ENCODE measurements around the gene GAGE12E. TPM values are rescaled to one million over a fixed set of nuclear protein-coding genes. Genes with fewer than 3 reads are reported as not detected.
"Not testable (repeated sequence)": the region's sequence is repeated elsewhere in the genome, so short reads cannot be mapped to it uniquely, and the experiment has no call there.

The GAGE12E gene
- polyA plus RNA-seq (2013) = not detected in 2 replicates

GRCh38 chrX:49550989-49551388 lies at the start of gene GAGE12E:
Gene GAGE12E, plus strand, starts transcription at chrX:49551289. Its CDS starts 1,155 bp downstream, at chrX:49552444.
- H3K4me3 ChIP-seq (ENCODE audit: low read depth, low read length); H3K4me1 ChIP-seq (ENCODE audit: control insufficient read depth in 1 of 2, insufficient read depth in 2 of 2, low read length in 2 of 2); H3K18ac ChIP-seq (ENCODE audit: low read length); DNase-seq; H2BK12ac ChIP-seq (ENCODE audit: low read length); H2AK5ac ChIP-seq (ENCODE audit: low read length); H2BK5ac ChIP-seq (ENCODE audit: low read depth, low read length, poor library complexity); H3K23ac ChIP-seq (ENCODE audit: low read length); H2BK120ac ChIP-seq (ENCODE audit: insufficient read depth, low read length, poor library complexity); H4K8ac ChIP-seq (ENCODE audit: low read depth, low read length); H3K4ac ChIP-seq (ENCODE audit: low read depth, low read length); H3K14ac ChIP-seq (ENCODE audit: low read length); H2AFZ ChIP-seq (ENCODE audit: insufficient read depth, low read length, poor library complexity); H4K12ac ChIP-seq (ENCODE audit: low read depth, low read length); H3K9me3 ChIP-seq (ENCODE audit: insufficient read depth, low read depth, low read length); H3K9ac ChIP-seq (ENCODE audit: low read length); H3K36me3 ChIP-seq (ENCODE audit: control insufficient read depth in 1 of 2, insufficient read depth in 2 of 2, low read length in 2 of 2); H3K4me2 ChIP-seq (ENCODE audit: low read length); H4K91ac ChIP-seq (ENCODE audit: low read depth, low read length); H3K79me1 ChIP-seq (ENCODE audit: low read length); H3K27me3 ChIP-seq (ENCODE audit: insufficient read depth, low read length); H3K79me2 ChIP-seq (ENCODE audit: control insufficient read depth, insufficient read depth, low read length, poor library complexity); H3K27ac ChIP-seq (ENCODE audit: low read depth, low read length): not testable (repeated sequence)
- no CpG with 5 or more reads among the region's 16 CpGs for WGBS (ENCODE audit: extremely low coverage, insufficient coverage, insufficient read length)

DNA sequence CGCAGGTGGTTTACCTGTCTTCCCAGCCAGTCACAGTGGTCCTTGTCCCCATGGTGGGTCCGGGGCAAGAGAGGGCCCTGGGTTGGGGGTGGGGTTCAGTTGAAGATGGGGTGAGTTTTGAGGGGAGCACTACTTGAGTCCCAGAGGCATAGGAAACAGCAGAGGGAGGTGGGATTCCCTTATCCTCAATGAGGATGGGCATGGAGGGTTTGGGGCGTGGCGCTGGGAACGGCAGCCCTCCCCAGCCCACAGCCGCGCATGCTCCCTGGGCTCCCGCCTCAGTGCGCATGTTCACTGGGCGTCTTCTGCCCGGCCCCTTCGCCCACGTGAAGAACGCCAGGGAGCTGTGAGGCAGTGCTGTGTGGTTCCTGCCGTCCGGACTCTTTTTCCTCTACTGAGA lies 19.2 kb upstream of the GAGE12E start, which contains the start of gene GAGE12C:
Gene GAGE12C (plus strand): TSS at position 301 of the 400 bp plus-strand sequence. CDS start 1,155 bp downstream, outside the sequence.
- not testable (repeated sequence) for H3K27ac ChIP-seq (ENCODE audit: low read depth, low read length); H3K14ac ChIP-seq (ENCODE audit: low read length); DNase-seq; H4K91ac ChIP-seq (ENCODE audit: low read depth, low read length); H3K9me3 ChIP-seq (ENCODE audit: insufficient read depth, low read depth, low read length); H3K36me3 ChIP-seq (ENCODE audit: control insufficient read depth in 1 of 2, insufficient read depth in 2 of 2, low read length in 2 of 2); H3K9ac ChIP-seq (ENCODE audit: low read length); H3K4ac ChIP-seq (ENCODE audit: low read depth, low read length); H2BK120ac ChIP-seq (ENCODE audit: insufficient read depth, low read length, poor library complexity); H3K27me3 ChIP-seq (ENCODE audit: insufficient read depth, low read length); H3K4me3 ChIP-seq (ENCODE audit: low read depth, low read length); H2BK5ac ChIP-seq (ENCODE audit: low read depth, low read length, poor library complexity); H2AFZ ChIP-seq (ENCODE audit: insufficient read depth, low read length, poor library complexity); H4K12ac ChIP-seq (ENCODE audit: low read depth, low read length); H3K23ac ChIP-seq (ENCODE audit: low read length); H3K79me2 ChIP-seq (ENCODE audit: control insufficient read depth, insufficient read depth, low read length, poor library complexity); H3K18ac ChIP-seq (ENCODE audit: low read length); H3K4me2 ChIP-seq (ENCODE audit: low read length); H3K4me1 ChIP-seq (ENCODE audit: control insufficient read depth in 1 of 2, insufficient read depth in 2 of 2, low read length in 2 of 2); H2BK12ac ChIP-seq (ENCODE audit: low read length); H4K8ac ChIP-seq (ENCODE audit: low read depth, low read length); H3K79me1 ChIP-seq (ENCODE audit: low read length); H2AK5ac ChIP-seq (ENCODE audit: low read length)
- no CpG with 5 or more reads among the region's 16 CpGs for WGBS (ENCODE audit: extremely low coverage, insufficient coverage, insufficient read length)

- H4K91ac ChIP-seq (ENCODE audit: low read depth, low read length); H3K18ac ChIP-seq (ENCODE audit: low read length); H3K4me2 ChIP-seq (ENCODE audit: low read length); H3K27ac ChIP-seq (ENCODE audit: low read depth, low read length); H2AK5ac ChIP-seq (ENCODE audit: low read length); H2BK12ac ChIP-seq (ENCODE audit: low read length); H3K4me1 ChIP-seq (ENCODE audit: control insufficient read depth in 1 of 2, insufficient read depth in 2 of 2, low read length in 2 of 2); H4K12ac ChIP-seq (ENCODE audit: low read depth, low read length); H2BK120ac ChIP-seq (ENCODE audit: insufficient read depth, low read length, poor library complexity); H3K27me3 ChIP-seq (ENCODE audit: insufficient read depth, low read length); H4K8ac ChIP-seq (ENCODE audit: low read depth, low read length); H3K79me2 ChIP-seq (ENCODE audit: control insufficient read depth, insufficient read depth, low read length, poor library complexity); H3K36me3 ChIP-seq (ENCODE audit: control insufficient read depth in 1 of 2, insufficient read depth in 2 of 2, low read length in 2 of 2); H2BK5ac ChIP-seq (ENCODE audit: low read depth, low read length, poor library complexity); DNase-seq; H3K9me3 ChIP-seq (ENCODE audit: insufficient read depth, low read depth, low read length); H3K79me1 ChIP-seq (ENCODE audit: low read length); H3K14ac ChIP-seq (ENCODE audit: low read length); H3K9ac ChIP-seq (ENCODE audit: low read length); H2AFZ ChIP-seq (ENCODE audit: insufficient read depth, low read length, poor library complexity); H3K4ac ChIP-seq (ENCODE audit: low read depth, low read length); H3K23ac ChIP-seq (ENCODE audit: low read length); H3K4me3 ChIP-seq (ENCODE audit: low read depth, low read length): not testable (repeated sequence)
- WGBS (ENCODE audit: extremely low coverage, insufficient coverage, insufficient read length) = no CpG with 5 or more reads among the region's 16 CpGs
Measured at GRCh38 chrX:49541433-49541832, 9.7 kb upstream of the GAGE12E start, which contains the start of gene GAGE12D. Gene GAGE12D, plus strand, starts transcription at chrX:49541733. Its CDS starts 1,155 bp downstream, at chrX:49542888.

GRCh38 chrX:49560542-49560941 lies 9.5 kb downstream of the GAGE12E start, which contains the start of gene GAGE12F:
Gene GAGE12F, plus strand, starts transcription at chrX:49560842. Its CDS starts 1,155 bp downstream, at chrX:49561997.
- not testable (repeated sequence) for H2AFZ ChIP-seq (ENCODE audit: insufficient read depth, low read length, poor library complexity); H3K18ac ChIP-seq (ENCODE audit: low read length); H3K9me3 ChIP-seq (ENCODE audit: insufficient read depth, low read depth, low read length); H3K27me3 ChIP-seq (ENCODE audit: insufficient read depth, low read length); DNase-seq; H3K79me2 ChIP-seq (ENCODE audit: control insufficient read depth, insufficient read depth, low read length, poor library complexity); H3K9ac ChIP-seq (ENCODE audit: low read length); H2BK5ac ChIP-seq (ENCODE audit: low read depth, low read length, poor library complexity); H3K36me3 ChIP-seq (ENCODE audit: control insufficient read depth in 1 of 2, insufficient read depth in 2 of 2, low read length in 2 of 2); H4K91ac ChIP-seq (ENCODE audit: low read depth, low read length); H2BK12ac ChIP-seq (ENCODE audit: low read length); H3K4me2 ChIP-seq (ENCODE audit: low read length); H3K23ac ChIP-seq (ENCODE audit: low read length); H3K27ac ChIP-seq (ENCODE audit: low read depth, low read length); H3K14ac ChIP-seq (ENCODE audit: low read length); H3K79me1 ChIP-seq (ENCODE audit: low read length); H2AK5ac ChIP-seq (ENCODE audit: low read length); H4K8ac ChIP-seq (ENCODE audit: low read depth, low read length); H3K4ac ChIP-seq (ENCODE audit: low read depth, low read length); H3K4me3 ChIP-seq (ENCODE audit: low read depth, low read length); H2BK120ac ChIP-seq (ENCODE audit: insufficient read depth, low read length, poor library complexity); H3K4me1 ChIP-seq (ENCODE audit: control insufficient read depth in 1 of 2, insufficient read depth in 2 of 2, low read length in 2 of 2); H4K12ac ChIP-seq (ENCODE audit: low read depth, low read length)
- WGBS (ENCODE audit: extremely low coverage, insufficient coverage, insufficient read length) = no CpG with 5 or more reads among the region's 16 CpGs

Data from trophoblast cell (in vitro differentiated cells and primary cell).